Endothelial cell of umbilical vein (primary cell): Measurements from ENCODE around the gene MARK2. TPM values are rescaled to one million over a fixed set of nuclear protein-coding genes. Genes with fewer than 3 reads are reported as not detected.

Source experiments
- BruUV-seq: library from RNA; stranded (reverse); fragments of 400-500 nt; replicated peaks from 2 replicates; lab custom pipeline; 2021; lab: Mats Ljungman, UMichigan
- CTCF ChIA-PET: fragments of 300-600, 350-600 bp; sonication (Branson Sonifier 250); formaldehyde crosslinking; loops from one replicate; lab custom pipeline; 2021; ENCODE audit warnings: antibody characterized with exemption, inconsistent platforms; lab: Charles Lee
- POLR2A ChIA-PET: fragments of 300-600, 350-600 bp; sonication (Branson Sonifier 250); formaldehyde crosslinking; loops from one replicate; lab custom pipeline; 2021; ENCODE audit warnings: antibody characterized with exemption, inconsistent platforms; lab: Charles Lee
- DNase-seq: peaks from one replicate; pipeline ENCODE4 v3.0.0-alpha.2; 2011; ENCODE audit warnings: low read depth, low spot score
- FAIRE-seq: peaks from 2 replicates; lab custom pipeline; 2011; peaks lifted over from hg19 to GRCh38; lab: Jason Lieb, UNC
- H2AFZ ChIP-seq: 2 replicates; pipeline ENCODE4 v1.6.0; 2012; ENCODE audit warnings: low read depth, low read length, control low read depth, inconsistent platforms
- H3K27ac ChIP-seq: 2 replicates; pipeline ENCODE4 v1.5.1; 2011; ENCODE audit warnings: low read depth, mild to moderate bottlenecking, control low read depth, low read length, moderate library complexity; ENCODE audit not compliant: insufficient read depth
- H3K27me3 ChIP-seq, 2 experiments: 2 replicates each; pipeline versions ENCODE4 v1.6.0 to v1.6.1; 2011; ENCODE audit warnings: low read length in 2 of 2, mixed read lengths in 1 of 2; ENCODE audit not compliant: control insufficient read depth in 2 of 2, insufficient read depth in 2 of 2
- H3K36me3 ChIP-seq, 2 experiments: 2 replicates in 1 of 2; 3 replicates in 1 of 2; pipeline ENCODE4 v1.5.1; 2011; ENCODE audit warnings: low read length in 2 of 2, mild to moderate bottlenecking in 1 of 2, moderate library complexity in 1 of 2; ENCODE audit not compliant: control insufficient read depth in 2 of 2, insufficient read depth in 2 of 2; ENCODE audit errors: extremely low read depth in 1 of 2
- H3K4me1 ChIP-seq: 3 replicates; pipeline ENCODE4 v1.5.1; 2011; ENCODE audit warnings: mild to moderate bottlenecking, low read length; ENCODE audit not compliant: control insufficient read depth, insufficient read depth; ENCODE audit errors: extremely low read depth
- H3K4me2 ChIP-seq: 2 replicates; pipeline ENCODE4 v1.6.1; 2011; ENCODE audit warnings: low read length, control low read depth, mixed read lengths; ENCODE audit not compliant: insufficient read depth
- H3K4me3 ChIP-seq, 3 experiments: fragments of 200-600 bp in 1 of 3; sonication (generic), shearing (Covaris generic) in 1 of 3; replicated peaks in 1 of 3; 2 replicates each; pipeline ENCODE4 v1.5.1; 2011 to 2016; ENCODE audit warnings: control low read depth in 3 of 3, low read length in 3 of 3, mild to moderate bottlenecking in 2 of 3, inconsistent platforms in 1 of 3, low read depth in 1 of 3, moderate library complexity in 1 of 3; ENCODE audit not compliant: insufficient read depth in 1 of 3
- H3K79me2 ChIP-seq: 2 replicates; pipeline ENCODE4 v1.6.0; 2012; ENCODE audit warnings: low read length, inconsistent platforms; ENCODE audit not compliant: control insufficient read depth, insufficient read depth
- H3K9ac ChIP-seq: replicated peaks from 2 replicates; pipeline ENCODE3; 2011; ENCODE audit warnings: low read length, control low read depth; ENCODE audit not compliant: insufficient read depth; ENCODE audit errors: extremely low read depth
- H3K9me1 ChIP-seq: replicated peaks from 3 replicates; pipeline ENCODE4 v1.6.0; 2011; ENCODE audit warnings: mild to moderate bottlenecking, low read length; ENCODE audit not compliant: control insufficient read depth, insufficient read depth; ENCODE audit errors: extremely low read depth
- H3K9me3 ChIP-seq: replicated peaks from 2 replicates; pipeline ENCODE4 v1.5.1; 2012; ENCODE audit warnings: low read length, inconsistent platforms; ENCODE audit not compliant: control insufficient read depth, insufficient read depth
- H4K20me1 ChIP-seq: replicated peaks from 2 replicates; pipeline ENCODE3; 2011; ENCODE audit warnings: mild to moderate bottlenecking, low read length; ENCODE audit not compliant: control insufficient read depth, insufficient read depth; ENCODE audit errors: extremely low read depth
- EZH2 ChIP-seq: IDR thresholded peaks from 2 replicates; pipeline ENCODE4 v1.6.1; 2012; ENCODE audit warnings: borderline replicate concordance, low read depth, mild to moderate bottlenecking, moderate library complexity, low read length, inconsistent platforms; ENCODE audit not compliant: severe bottlenecking
- FOS ChIP-seq: IDR thresholded peaks from 2 replicates; pipeline ENCODE4 v1.6.1; 2011; ENCODE audit warnings: mild to moderate bottlenecking, low read length, moderate library complexity, borderline replicate concordance; ENCODE audit not compliant: insufficient read depth
- GATA2 ChIP-seq: IDR thresholded peaks from 2 replicates; pipeline ENCODE4 v1.7.0; 2011; ENCODE audit warnings: low read depth, mild to moderate bottlenecking, moderate library complexity, mixed read lengths, low read length; ENCODE audit not compliant: insufficient read length, insufficient read depth
- JUN ChIP-seq: IDR thresholded peaks from 2 replicates; pipeline ENCODE4 v1.6.1; 2011; ENCODE audit warnings: borderline replicate concordance, low read depth; ENCODE audit not compliant: insufficient read length, insufficient read depth
- MYC ChIP-seq: IDR thresholded peaks from one replicate; pipeline ENCODE4 v1.6.1; 2011; ENCODE audit warnings: mild to moderate bottlenecking, low read depth, low read length
- POLR2A ChIP-seq: IDR thresholded peaks from 2 replicates; pipeline ENCODE4 v1.6.1; 2012; ENCODE audit warnings: low read depth, mild to moderate bottlenecking, control low read depth, low read length
- POLR2AphosphoS5 ChIP-seq: IDR thresholded peaks from 2 replicates; pipeline ENCODE4 v1.6.1; 2012; ENCODE audit warnings: low read depth, mild to moderate bottlenecking, control low read depth, low read length, moderate library complexity; ENCODE audit not compliant: insufficient read depth
- dilution Hi-C: fragments of 300-500 bp; cut with MboI; formaldehyde crosslinking; loops from one replicate; pipeline ENCODE4 v1.15.0; 2019; ENCODE audit warnings: low sequenced_read_pairs; ENCODE audit not compliant: extremely low pct_ligation_motif_present
- intact Hi-C: fragments of 100-400 bp; cut with micrococcal nuclease; formaldehyde crosslinking; loops from one replicate; pipeline ENCODE4 v1.10.0; 2022
- polyA plus RNA-seq, 4 experiments: library from polyadenylated mRNA; depleted of rRNA in 3 of 4; stranded (reverse) in 3 of 4; unstranded in 1 of 4; fragments of >200 nt; gene quantifications; 2 replicates each; pipeline versions ENCODE4 v1.2.1 to v1.2.3, GENCODE V29; 2011 to 2012; ENCODE audit warnings: missing spikeins in 1 of 4
- total RNA-seq: library from RNA; stranded (reverse); gene quantifications from 2 replicates; pipeline ENCODE4 v1.2.3, GENCODE V29; 2021
- TF ChIP-seq, protein P1 (sequence below), 2 donors: IDR thresholded peaks; 1 replicate in 1 of 2; 2 replicates in 1 of 2; pipeline ENCODE4 v1.5.1; 2011; ENCODE audit warnings: low read length in 2 of 2, mild to moderate bottlenecking in 2 of 2, moderate library complexity in 2 of 2, control low read depth in 1 of 2, inconsistent platforms in 1 of 2, low read depth in 1 of 2; ENCODE audit not compliant: insufficient read depth in 1 of 2; ENCODE audit errors: extremely low read depth in 1 of 2
- TF ChIP-seq, protein P2 (sequence below): IDR thresholded peaks from 2 replicates; pipeline ENCODE4 v1.6.1; 2011; ENCODE audit not compliant: insufficient read depth, insufficient read length

MARK2 gene
- total and polyA plus RNA-seq, 2 donors (not counting 3 experiments of a cell fraction or from before 2014, with no cell fraction given), result 16.6 to 34.7 TPM

DNA sequence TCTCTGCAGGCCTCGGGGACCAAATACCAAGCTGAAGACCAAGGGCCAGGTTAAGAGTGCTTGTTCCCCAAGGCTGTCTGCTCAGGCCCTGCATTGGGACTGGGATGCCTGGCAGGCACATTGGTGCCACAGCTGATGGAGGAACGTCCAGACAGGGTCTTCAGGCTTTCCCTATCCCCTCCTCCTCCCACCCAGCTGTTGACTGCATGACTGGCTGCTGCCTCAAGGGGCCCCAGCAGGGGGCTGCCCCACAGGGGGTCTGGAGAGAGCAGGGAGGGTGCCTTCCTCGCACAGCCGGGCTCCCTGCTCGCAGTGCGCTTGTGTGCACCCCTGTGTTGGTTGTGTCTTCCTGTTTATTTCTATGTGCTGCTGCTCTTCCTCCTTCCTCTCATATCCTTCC is 68.2 kb downstream of the MARK2 start:
- Histone ChIP-seq H4K20me1 (no peaks in the 10 kb centered on the region), H3K4me3 (no peak overlapping the region), H3K9me1 (no peaks in the 10 kb centered on the region), H3K9me3 (no peaks in the 10 kb centered on the region), H2AFZ (no peak overlapping the region), H3K79me2 (no peaks in the 10 kb centered on the region), H3K27ac (no peak overlapping the region), H3K27me3 (no peaks in the 10 kb centered on the region), H3K36me3 (peaks cover 1 to 46% of the 10 kb centered on the region in 2 experiments), H3K4me1 (no peaks in the 10 kb centered on the region), H3K4me2 (no peak overlapping the region), H3K9ac (no peak overlapping the region)
- dilution Hi-C loops, result no loop called here
- CTCF ChIA-PET, result interaction anchor here (1.0 to 1.9 kb wide), 15 partner anchors 8 to 139 kb away, joined by 3 to 30 read pairs (median 5); partner anchors contain the start of genes COX8A, MARK2, RCOR2 and ZFTA
- no peak for DNase-seq
- BruUV-seq, result no TSS peak
- POLR2A ChIA-PET, result no interaction called here
- TF ChIP-seq, protein P1, sequence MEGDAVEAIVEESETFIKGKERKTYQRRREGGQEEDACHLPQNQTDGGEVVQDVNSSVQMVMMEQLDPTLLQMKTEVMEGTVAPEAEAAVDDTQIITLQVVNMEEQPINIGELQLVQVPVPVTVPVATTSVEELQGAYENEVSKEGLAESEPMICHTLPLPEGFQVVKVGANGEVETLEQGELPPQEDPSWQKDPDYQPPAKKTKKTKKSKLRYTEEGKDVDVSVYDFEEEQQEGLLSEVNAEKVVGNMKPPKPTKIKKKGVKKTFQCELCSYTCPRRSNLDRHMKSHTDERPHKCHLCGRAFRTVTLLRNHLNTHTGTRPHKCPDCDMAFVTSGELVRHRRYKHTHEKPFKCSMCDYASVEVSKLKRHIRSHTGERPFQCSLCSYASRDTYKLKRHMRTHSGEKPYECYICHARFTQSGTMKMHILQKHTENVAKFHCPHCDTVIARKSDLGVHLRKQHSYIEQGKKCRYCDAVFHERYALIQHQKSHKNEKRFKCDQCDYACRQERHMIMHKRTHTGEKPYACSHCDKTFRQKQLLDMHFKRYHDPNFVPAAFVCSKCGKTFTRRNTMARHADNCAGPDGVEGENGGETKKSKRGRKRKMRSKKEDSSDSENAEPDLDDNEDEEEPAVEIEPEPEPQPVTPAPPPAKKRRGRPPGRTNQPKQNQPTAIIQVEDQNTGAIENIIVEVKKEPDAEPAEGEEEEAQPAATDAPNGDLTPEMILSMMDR (IDR thresholded peaks at IDR 0.05; ENCODE audit: extremely low read depth in 1 of 2, insufficient read depth in 1 of 2, low read depth in 1 of 2, low read length in 2 of 2), result no peak
- TF ChIP-seq EZH2, result no peak
- TF ChIP-seq MYC, result no peak
- no peak for TF ChIP-seq JUN
- no peak for TF ChIP-seq POLR2A
- TF ChIP-seq, protein P2, sequence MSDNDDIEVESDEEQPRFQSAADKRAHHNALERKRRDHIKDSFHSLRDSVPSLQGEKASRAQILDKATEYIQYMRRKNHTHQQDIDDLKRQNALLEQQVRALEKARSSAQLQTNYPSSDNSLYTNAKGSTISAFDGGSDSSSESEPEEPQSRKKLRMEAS, result no peak
- TF ChIP-seq POLR2AphosphoS5, result no peak
- TF ChIP-seq GATA2, result no peak
- TF ChIP-seq FOS, result no peak
- no peak for FAIRE-seq
- intact Hi-C loops, result no loop called here
